Endodermal cell (in vitro differentiated cells): ENCODE results near the gene DNAJC8. TPM values are rescaled to one million over a fixed set of nuclear protein-coding genes. Genes with fewer than 3 reads are reported as not detected.

Source experiments
- DNase-seq: peaks from one replicate; pipeline ENCODE4 v3.0.0-alpha.2; 2017
- H3K27ac ChIP-seq: 2 replicates; pipeline ENCODE4 v1.5.1; 2013; ENCODE audit warnings: mild to moderate bottlenecking, low read depth, low read length, moderate library complexity
- H3K27me3 ChIP-seq: 2 replicates; pipeline ENCODE4 v1.6.1; 2013; ENCODE audit warnings: mild to moderate bottlenecking, low read length, moderate library complexity; ENCODE audit not compliant: insufficient read depth, control insufficient read depth, poor library complexity, severe bottlenecking
- H3K36me3 ChIP-seq: 2 replicates; pipeline ENCODE4 v1.7.0; 2013; ENCODE audit warnings: mild to moderate bottlenecking, low read length, moderate library complexity; ENCODE audit not compliant: control insufficient read depth, insufficient read depth
- H3K4me1 ChIP-seq: one replicate; pipeline ENCODE4 v1.7.0; 2013; ENCODE audit warnings: low read length; ENCODE audit not compliant: control insufficient read depth, insufficient read depth
- H3K4me3 ChIP-seq: 2 replicates; pipeline ENCODE4 v1.5.1; 2013; ENCODE audit warnings: mild to moderate bottlenecking, low read length, moderate library complexity
- H3K9ac ChIP-seq: 2 replicates; pipeline ENCODE4 v1.6.1; 2013; ENCODE audit warnings: mild to moderate bottlenecking, low read length, moderate library complexity; ENCODE audit not compliant: poor library complexity, severe bottlenecking; ENCODE audit errors: extremely low read depth
- H3K9me3 ChIP-seq: 2 replicates; pipeline ENCODE4 v1.6.1; 2013; ENCODE audit warnings: mild to moderate bottlenecking, low read length, moderate library complexity; ENCODE audit not compliant: control insufficient read depth
- H3K27ac Mint-ChIP-seq: 2 replicates; pipeline ENCODE4 v1.8.0; 2020; ENCODE audit warnings: mixed read lengths
- H3K27me3 Mint-ChIP-seq: 2 replicates; pipeline ENCODE4 v1.8.0; 2021; ENCODE audit warnings: mild to moderate bottlenecking, mixed read lengths; ENCODE audit not compliant: insufficient read depth
- H3K36me3 Mint-ChIP-seq: 2 replicates; pipeline ENCODE4 v1.8.0; 2020; ENCODE audit warnings: low read depth, mixed read lengths
- H3K4me1 Mint-ChIP-seq: 2 replicates; pipeline ENCODE4 v1.8.0; 2020; ENCODE audit warnings: mixed read lengths
- H3K4me3 Mint-ChIP-seq: 2 replicates; pipeline ENCODE4 v1.8.0; 2020; ENCODE audit warnings: mild to moderate bottlenecking, moderate library complexity, mixed read lengths
- H3K9me3 Mint-ChIP-seq: 2 replicates; pipeline ENCODE4 v1.8.0; 2020; ENCODE audit warnings: mild to moderate bottlenecking, mixed read lengths
- WGBS, 2 experiments: methylation state at CpG; one replicate each; pipeline versions ENCODE4 v1.1.5 to v1.1.7; 2013; ENCODE audit warnings: missing lambda C conversion rate in 2 of 2, mixed read lengths in 1 of 2; ENCODE audit not compliant: insufficient coverage in 1 of 2, insufficient read length in 1 of 2; 5-methylcytosine and 5-hydroxymethylcytosine counted together
- total RNA-seq, 2 donors: library from RNA; stranded (reverse); fragmentation: NEBNext Ultra II Directional in 1 of 2; extraction: Animal tissue kit (Norgen Biotek cat#: 25700) in 1 of 2; gene quantifications; 2 replicates in 1 of 2; 3 replicates in 1 of 2; pipeline ENCODE4 v1.2.1, GENCODE V29; 2021
- TF ChIP-seq, protein P1 (sequence below): fragments of 200-600 bp; sonication (generic); conservative IDR thresholded peaks from 2 replicates; pipeline ENCODE4 v1.5.0; 2021; ENCODE audit warnings: antibody characterized with exemption, mild to moderate bottlenecking

The DNAJC8 gene
- total RNA-seq, 2 donors from 2014 or later = 122 to 144 TPM

- peak; percentile 66 for DNase-seq
- Histone ChIP-seq H3K4me3 (no peak overlapping the region), H3K9me3 (no peaks in the 10 kb centered on the region), H3K36me3 (no peaks in the 10 kb centered on the region), H3K4me1 (peaks cover 4% of the 10 kb centered on the region), H3K27ac (peak overlapping the region; percentile 53), H3K9ac (no peak overlapping the region), H3K27me3 (no peaks in the 10 kb centered on the region)
- peak overlapping the region; percentile 67 for H3K27ac Mint-ChIP-seq
- H3K4me3 Mint-ChIP-seq = no peak overlapping the region
- peaks cover 15% of the 10 kb centered on the region for H3K4me1 Mint-ChIP-seq
- TF ChIP-seq, protein P1, sequence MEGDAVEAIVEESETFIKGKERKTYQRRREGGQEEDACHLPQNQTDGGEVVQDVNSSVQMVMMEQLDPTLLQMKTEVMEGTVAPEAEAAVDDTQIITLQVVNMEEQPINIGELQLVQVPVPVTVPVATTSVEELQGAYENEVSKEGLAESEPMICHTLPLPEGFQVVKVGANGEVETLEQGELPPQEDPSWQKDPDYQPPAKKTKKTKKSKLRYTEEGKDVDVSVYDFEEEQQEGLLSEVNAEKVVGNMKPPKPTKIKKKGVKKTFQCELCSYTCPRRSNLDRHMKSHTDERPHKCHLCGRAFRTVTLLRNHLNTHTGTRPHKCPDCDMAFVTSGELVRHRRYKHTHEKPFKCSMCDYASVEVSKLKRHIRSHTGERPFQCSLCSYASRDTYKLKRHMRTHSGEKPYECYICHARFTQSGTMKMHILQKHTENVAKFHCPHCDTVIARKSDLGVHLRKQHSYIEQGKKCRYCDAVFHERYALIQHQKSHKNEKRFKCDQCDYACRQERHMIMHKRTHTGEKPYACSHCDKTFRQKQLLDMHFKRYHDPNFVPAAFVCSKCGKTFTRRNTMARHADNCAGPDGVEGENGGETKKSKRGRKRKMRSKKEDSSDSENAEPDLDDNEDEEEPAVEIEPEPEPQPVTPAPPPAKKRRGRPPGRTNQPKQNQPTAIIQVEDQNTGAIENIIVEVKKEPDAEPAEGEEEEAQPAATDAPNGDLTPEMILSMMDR = no peak
- WGBS, 2 experiments = 76 to 86% methylated on average over 4 to 10 of the region's 11 CpGs
- H3K36me3 Mint-ChIP-seq = no peaks in the 10 kb centered on the region
- no peaks in the 10 kb centered on the region for H3K9me3 Mint-ChIP-seq
- no peaks in the 10 kb centered on the region for H3K27me3 Mint-ChIP-seq
Measured at GRCh38 chr1:28173151-28173979, 59.5 kb downstream of the DNAJC8 start.

DNA sequence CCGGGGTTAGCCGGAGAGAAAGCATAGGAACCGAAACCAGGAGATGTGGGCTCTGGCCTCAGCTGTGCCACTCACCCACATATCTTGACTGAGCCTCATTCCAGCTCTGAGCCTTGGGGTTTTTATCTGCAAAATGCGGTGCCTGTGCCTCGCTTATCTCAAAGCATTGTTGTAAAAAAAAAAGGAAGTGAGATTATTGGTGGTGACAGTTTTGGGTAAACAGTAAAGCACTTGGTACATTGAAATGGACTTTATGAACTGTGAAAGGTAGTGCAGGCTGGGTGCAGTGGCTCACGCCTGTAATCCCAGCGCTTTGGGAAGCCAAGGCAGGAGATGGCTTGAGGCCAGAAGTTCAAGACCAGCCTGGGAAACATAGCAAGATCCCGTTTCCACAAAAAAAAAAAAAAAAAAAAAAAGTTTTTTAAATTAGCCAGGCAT, 60.1 kb downstream of the DNAJC8 start:
- H3K4me3 Mint-ChIP-seq = no peak overlapping the region
- H3K4me3 ChIP-seq = no peak overlapping the region
- peak overlapping the region; percentile 71 for H3K27ac Mint-ChIP-seq
- no peak for DNase-seq
- H3K36me3 Mint-ChIP-seq = no peaks in the 10 kb centered on the region
- H3K4me1 Mint-ChIP-seq = peaks cover 15% of the 10 kb centered on the region
- H3K27me3 ChIP-seq = no peaks in the 10 kb centered on the region
- H3K9me3 Mint-ChIP-seq = no peaks in the 10 kb centered on the region
- H3K36me3 ChIP-seq = no peaks in the 10 kb centered on the region
- WGBS, 2 experiments = 80 to 82% methylated on average over 5 to 8 of the region's 8 CpGs
- H3K9me3 ChIP-seq = no peaks in the 10 kb centered on the region
- H3K4me1 ChIP-seq = peaks cover 4% of the 10 kb centered on the region
- H3K27me3 Mint-ChIP-seq = no peaks in the 10 kb centered on the region
- H3K27ac ChIP-seq = no peak overlapping the region
- H3K9ac ChIP-seq = peak overlapping the region; percentile 26
- TF ChIP-seq, protein P1 = no peak

GRCh38 chr1:28171246-28171645, 61.6 kb downstream of the DNAJC8 start:
- no peaks in the 10 kb centered on the region for H3K27me3 Mint-ChIP-seq
- WGBS, 2 experiments = 97 to 98% methylated on average over 7 of the region's 7 CpGs
- H3K27ac Mint-ChIP-seq = no peak overlapping the region
- no peaks in the 10 kb centered on the region for H3K27me3 ChIP-seq
- H3K36me3 Mint-ChIP-seq = no peaks in the 10 kb centered on the region
- H3K4me1 Mint-ChIP-seq = peaks cover 15% of the 10 kb centered on the region
- H3K4me3 Mint-ChIP-seq = no peak overlapping the region
- TF ChIP-seq, protein P1 = no peak
- H3K9me3 Mint-ChIP-seq = no peaks in the 10 kb centered on the region
- DNase-seq = no peak
- no peak overlapping the region for H3K27ac ChIP-seq
- H3K9ac ChIP-seq = peak overlapping the region; percentile 6
- H3K36me3 ChIP-seq = no peaks in the 10 kb centered on the region
- H3K4me3 ChIP-seq = no peak overlapping the region
- H3K4me1 ChIP-seq = peaks cover 4% of the 10 kb centered on the region
- H3K9me3 ChIP-seq = no peaks in the 10 kb centered on the region
